ENCODE measurements around the gene SCLT1. TPM values are rescaled to one million over a fixed set of nuclear protein-coding genes. Genes with fewer than 3 reads are reported as not detected.
"Not testable (repeated sequence)": the region's sequence is repeated elsewhere in the genome, so short reads cannot be mapped to it uniquely, and the experiment has no call there.

Gene SCLT1
- total and polyA plus RNA-seq, 2 of the 13 experiments (the other 11 are each of a cell fraction or from before 2014, with no cell fraction given): 1.5 to 8.7 TPM

DNA sequence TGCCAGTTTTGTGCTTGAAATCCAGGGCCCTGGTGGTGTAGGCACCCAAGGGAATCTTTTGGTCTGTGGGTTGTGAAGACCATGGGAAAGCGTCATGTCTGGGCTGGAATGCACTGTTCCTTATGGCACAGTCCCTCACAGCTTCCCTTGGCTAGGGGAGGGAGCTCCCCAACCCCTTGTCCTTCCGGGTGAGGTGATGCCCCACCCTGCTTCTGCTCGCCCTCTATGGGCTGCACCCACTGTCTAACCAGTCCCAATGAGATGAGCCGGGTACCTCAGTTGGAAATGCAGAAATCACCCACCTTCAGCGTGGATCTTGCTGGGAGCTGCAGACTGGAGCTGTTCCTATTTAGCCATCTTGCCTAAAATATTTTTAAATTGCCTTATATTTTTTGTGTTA is 33.3 kb upstream of the SCLT1 start:
- CTCF ChIA-PET (ENCODE audit: low intra/inter-chr PET ratio, low total read pairs); DNase-seq (ENCODE audit: low spot score); H3K36me3 ChIP-seq (replicated peaks in 1 of 2; ENCODE audit: control insufficient read depth in 1 of 2, insufficient read depth in 2 of 2, low read length in 2 of 2); H3K27me3 ChIP-seq (ENCODE audit: control insufficient read depth in 1 of 2, insufficient read depth in 2 of 2, low read length in 2 of 2); H3K9me3 ChIP-seq (ENCODE audit: low read length); POLR2A ChIA-PET; BruUV-seq (replicated peaks); H3K79me2 ChIP-seq (ENCODE audit: insufficient read depth, low read length); FAIRE-seq; H3K4me1 ChIP-seq (ENCODE audit: insufficient read depth, low read length); H3K27ac ChIP-seq (ENCODE audit: extremely low read length, insufficient read depth, low read length); H4K20me1 ChIP-seq (ENCODE audit: insufficient read depth, low read length); H3K9ac ChIP-seq (ENCODE audit: insufficient read depth, low read depth, low read length); in situ Hi-C loops (cut with HindIII; ENCODE audit: extremely low pct_ligation_motif_present, low pct_unique_long_range_greater_than_20kb); intact Hi-C loops (cut with micrococcal nuclease; ENCODE audit: unreplicated experiment): not testable (repeated sequence)
- 0 out of 2 replicates have a peak, but pooled peaks have one; percentile 25 for TF ChIP-seq GABPB1 (CRISPR knock-in tag; IDR thresholded peaks at IDR 0.05)
- peak overlapping the region; percentile 32; the same call in 1 of the 2 replicates for H3K4me2 ChIP-seq (ENCODE audit: low read depth, low read length)
- peak; percentile 22; the same call in 2 of the 3 replicates for ATAC-seq
- WGBS (ENCODE audit: low lambda C conversion rate): 33% methylated on average over 3 of the region's 5 CpGs
- 0 out of 6 replicates have a peak overlapping the region, but pooled peaks of 1 of the 3 experiments have one; percentile 26 for H3K4me3 ChIP-seq (replicated peaks in 1 of 3; ENCODE audit: insufficient read depth in 1 of 3, low read depth in 2 of 3, low read length in 3 of 3)
- H2AFZ ChIP-seq (ENCODE audit: low read length): peak overlapping the region; percentile 52

GRCh38 chr4:129117705-129118104 is 24.4 kb upstream of the SCLT1 start:
- POLR2A ChIA-PET: no interaction called here
- H3K4me2 ChIP-seq (ENCODE audit: low read depth, low read length): no peak overlapping the region
- H3K27me3 ChIP-seq (ENCODE audit: control insufficient read depth in 1 of 2, insufficient read depth in 2 of 2, low read length in 2 of 2): no peaks in the 10 kb centered on the region
- H3K4me3 ChIP-seq (replicated peaks in 1 of 3; ENCODE audit: insufficient read depth in 1 of 3, low read depth in 2 of 3, low read length in 3 of 3): no peak overlapping the region
- WGBS (ENCODE audit: low lambda C conversion rate): no CpG with 5 or more reads among the region's 5 CpGs
- no TSS peak for BruUV-seq (replicated peaks)
- no peaks in the 10 kb centered on the region for H3K79me2 ChIP-seq (ENCODE audit: insufficient read depth, low read length)
- no peaks in the 10 kb centered on the region for H3K4me1 ChIP-seq (ENCODE audit: insufficient read depth, low read length)
- H4K20me1 ChIP-seq (ENCODE audit: insufficient read depth, low read length): no peaks in the 10 kb centered on the region
- no peaks in the 10 kb centered on the region for H3K36me3 ChIP-seq (replicated peaks in 1 of 2; ENCODE audit: control insufficient read depth in 1 of 2, insufficient read depth in 2 of 2, low read length in 2 of 2)
- no peak overlapping the region for H3K27ac ChIP-seq (ENCODE audit: extremely low read length, insufficient read depth, low read length)
- H3K9me3 ChIP-seq (ENCODE audit: low read length): no peaks in the 10 kb centered on the region
- ATAC-seq (no peak; the same call in 2 of the 3 replicates), DNase-seq (ENCODE audit: low spot score) (no peak), FAIRE-seq (no peak)
- no peak overlapping the region for H2AFZ ChIP-seq (ENCODE audit: low read length)
- CTCF ChIA-PET (ENCODE audit: low intra/inter-chr PET ratio, low total read pairs): no interaction called here
- intact Hi-C loops (cut with micrococcal nuclease; ENCODE audit: unreplicated experiment) (no loop called here), in situ Hi-C loops (cut with HindIII; ENCODE audit: extremely low pct_ligation_motif_present, low pct_unique_long_range_greater_than_20kb) (no loop called here)
- H3K9ac ChIP-seq (ENCODE audit: insufficient read depth, low read depth, low read length): no peak overlapping the region
- TF ChIP-seq NFE2L1 (CRISPR knock-in tag; IDR thresholded peaks at IDR 0.05; ENCODE audit: borderline replicate concordance) (no peak), TBX2 (CRISPR knock-in tag; IDR thresholded peaks at IDR 0.05; ENCODE audit: borderline replicate concordance) (no peak), ZMYM2 (CRISPR knock-in tag; IDR thresholded peaks at IDR 0.05) (no peak), RORA (CRISPR knock-in tag; IDR thresholded peaks at IDR 0.05) (no peak), MEF2D (CRISPR knock-in tag; IDR thresholded peaks at IDR 0.05) (no peak), ZNF782 (CRISPR knock-in tag; IDR thresholded peaks at IDR 0.05; ENCODE audit: borderline replicate concordance) (no peak), ZBTB7B (CRISPR knock-in tag; IDR thresholded peaks at IDR 0.05) (no peak), ZFP41 (CRISPR knock-in tag; IDR thresholded peaks at IDR 0.05; ENCODE audit: borderline replicate concordance) (no peak), CEBPZ (IDR thresholded peaks at IDR 0.05; ENCODE audit: low read length) (no peak), THAP9 (CRISPR knock-in tag; IDR thresholded peaks at IDR 0.05; ENCODE audit: borderline replicate concordance) (no peak), U2AF2 (IDR thresholded peaks at IDR 0.05; ENCODE audit: low read depth, low read length) (no peak), MED13 (CRISPR knock-in tag; IDR thresholded peaks at IDR 0.05) (no peak), ZNF20 (CRISPR knock-in tag; IDR thresholded peaks at IDR 0.05) (no peak)

All from HepG2 (cell line).